ENCODE data around the gene RPL12.

RPL12 gene

DNA sequence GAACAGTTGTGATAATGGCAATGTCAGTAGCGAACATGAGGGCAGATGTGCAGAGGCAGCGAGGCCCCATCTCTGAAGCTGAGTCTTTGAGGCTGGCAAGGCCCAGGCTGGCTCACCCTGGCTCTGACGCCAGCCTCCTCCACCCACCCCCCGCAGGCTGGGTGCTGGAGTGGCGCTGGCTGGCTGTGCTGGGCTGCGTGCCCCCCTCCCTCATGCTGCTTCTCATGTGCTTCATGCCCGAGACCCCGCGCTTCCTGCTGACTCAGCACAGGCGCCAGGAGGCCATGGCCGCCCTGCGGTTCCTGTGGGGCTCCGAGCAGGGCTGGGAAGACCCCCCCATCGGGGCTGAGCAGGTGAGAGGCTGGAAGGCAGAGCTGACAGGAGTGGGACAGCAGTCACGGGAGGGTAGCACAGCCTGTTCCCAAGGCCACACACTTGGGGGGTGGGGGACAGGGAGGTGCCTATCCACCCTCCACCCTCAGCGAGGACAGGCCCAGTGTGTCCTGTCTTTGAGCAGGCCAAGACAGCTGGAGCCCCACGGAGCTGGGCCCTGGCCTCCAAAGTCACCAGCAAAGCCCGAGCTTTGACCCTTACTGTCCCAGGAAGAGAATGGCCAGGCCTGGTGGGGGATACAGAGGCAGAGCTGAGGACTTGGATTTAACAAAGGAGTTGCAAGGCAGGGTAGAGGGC, 48.7 kb downstream of the RPL12 start:
- DNase-seq: no peak

GRCh38 chr9:127399736-127400269, 51.4 kb downstream of the RPL12 start:
- DNase-seq: no peak

DNA sequence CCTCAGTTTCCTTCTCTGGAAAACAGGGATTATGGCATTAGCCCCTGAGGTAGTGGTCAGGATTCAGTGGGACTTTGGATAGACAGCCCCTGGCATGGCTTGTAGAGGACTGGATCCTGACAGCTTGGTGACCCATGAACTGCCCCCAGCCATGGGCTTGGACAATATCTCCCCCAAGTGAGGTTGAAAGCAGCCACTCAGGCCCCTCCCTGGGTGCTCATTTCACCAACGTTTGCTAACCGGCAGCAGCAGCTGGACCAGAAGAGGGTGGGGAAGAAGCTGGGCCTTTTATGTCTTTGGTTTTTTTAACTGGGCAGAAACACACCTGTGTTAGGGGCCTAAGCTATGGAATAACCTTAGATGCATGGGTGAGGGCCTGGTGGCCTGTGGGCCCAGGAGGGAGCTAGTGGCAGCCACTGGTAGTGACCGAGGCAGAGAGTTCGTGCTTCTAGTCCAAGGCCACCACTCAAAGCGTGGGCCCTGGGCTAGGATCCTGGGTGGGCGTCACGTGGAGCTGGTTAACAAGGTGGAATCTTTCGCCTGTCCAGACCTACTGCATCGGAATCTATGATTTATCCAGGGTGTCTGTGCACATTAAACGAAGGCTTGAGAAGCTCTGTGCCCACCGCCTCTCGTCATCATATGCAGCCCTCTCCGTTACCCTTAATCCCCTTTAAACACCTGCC, 52.3 kb downstream of the RPL12 start:
- DNase-seq: no peak

DNA sequence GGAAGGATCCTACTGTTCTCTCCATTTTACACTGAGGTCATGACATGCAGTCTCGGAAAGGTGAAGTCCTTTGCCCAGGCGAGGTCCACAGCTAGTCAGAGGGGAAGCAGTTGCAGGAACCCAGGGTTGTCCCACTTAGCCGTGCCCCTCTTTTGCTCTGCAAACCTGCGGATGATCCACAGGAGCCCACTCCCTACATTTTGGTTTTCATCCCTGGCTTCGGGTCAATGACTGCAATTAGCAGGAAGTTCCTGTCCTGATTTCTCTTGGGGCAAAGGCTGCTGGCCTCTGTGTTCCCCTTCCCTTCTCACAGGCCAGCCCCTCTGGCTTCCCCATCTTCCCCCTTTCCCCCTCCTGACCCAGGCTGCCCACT, 52.9 kb downstream of the RPL12 start:
- DNase-seq: no peak
